ENCODE data around the gene SGK1.
"Not testable (repeated sequence)": the region's sequence is repeated elsewhere in the genome, so short reads cannot be mapped to it uniquely, and the experiment has no call there.

Gene SGK1

DNA sequence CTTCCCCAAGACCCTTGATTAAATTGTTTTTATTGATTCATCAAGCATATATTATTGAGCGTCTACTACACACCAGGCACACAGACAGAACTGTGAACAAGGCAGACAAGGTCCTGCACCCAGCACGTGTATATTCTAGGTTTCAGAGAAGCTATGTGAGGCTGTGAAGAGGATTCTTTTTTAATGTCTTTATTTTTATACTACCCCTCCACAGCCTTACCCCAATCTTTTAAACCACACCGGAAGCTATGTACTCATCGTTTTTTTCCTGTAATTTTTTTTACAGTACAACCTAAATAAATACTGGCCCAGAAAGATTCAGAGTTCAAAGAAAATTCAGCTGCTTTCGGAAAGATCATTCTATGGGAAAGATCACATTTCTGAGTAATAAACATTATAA is 10.0 kb downstream of the SGK1 start:
- DNase-seq (ENCODE audit: extremely low read depth in 1 of 2, low read depth in 1 of 2) = no peak

DNA sequence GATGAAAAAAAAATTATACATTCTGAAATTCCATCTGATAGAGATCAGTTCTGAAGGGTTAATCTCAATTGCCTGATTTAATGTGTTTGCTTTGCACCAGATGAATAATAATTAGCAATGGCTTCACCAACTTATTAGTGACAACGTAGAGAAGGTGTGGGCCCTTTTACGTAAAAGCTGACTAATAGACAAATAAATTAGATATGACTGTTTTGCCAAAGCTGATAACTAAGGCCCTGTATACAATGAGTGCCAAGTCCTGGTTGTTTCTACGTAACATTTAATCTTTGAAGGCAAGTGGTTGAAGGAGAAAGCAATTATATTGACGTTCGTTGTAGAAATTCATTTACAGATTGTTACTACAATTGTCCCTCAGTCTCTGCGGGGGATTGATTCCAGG is 10.8 kb downstream of the SGK1 start:
- DNase-seq (ENCODE audit: extremely low read depth in 1 of 2, low read depth in 1 of 2) = no peak

DNA sequence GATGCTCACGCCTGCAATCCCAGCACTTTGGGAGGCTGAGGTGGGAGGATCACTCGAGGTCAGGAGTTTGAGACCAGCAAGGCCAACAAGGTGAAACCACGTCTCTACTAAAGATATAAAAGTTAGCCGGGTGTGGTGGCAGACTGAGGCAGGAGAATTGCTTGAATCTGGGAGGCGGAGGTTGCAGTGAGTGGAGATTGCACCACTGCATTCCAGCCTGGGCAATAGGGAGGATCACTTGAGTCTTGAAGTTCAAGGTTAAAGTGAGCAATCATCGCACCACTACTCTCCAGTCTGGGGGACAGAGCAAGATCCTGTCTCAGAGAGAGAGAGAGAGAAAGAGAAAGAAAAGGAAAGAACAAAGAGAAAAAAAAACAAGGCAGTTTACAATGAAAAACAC is 13.5 kb downstream of the SGK1 start:
- DNase-seq (ENCODE audit: extremely low read depth in 1 of 2, low read depth in 1 of 2) = not testable (repeated sequence)

DNA sequence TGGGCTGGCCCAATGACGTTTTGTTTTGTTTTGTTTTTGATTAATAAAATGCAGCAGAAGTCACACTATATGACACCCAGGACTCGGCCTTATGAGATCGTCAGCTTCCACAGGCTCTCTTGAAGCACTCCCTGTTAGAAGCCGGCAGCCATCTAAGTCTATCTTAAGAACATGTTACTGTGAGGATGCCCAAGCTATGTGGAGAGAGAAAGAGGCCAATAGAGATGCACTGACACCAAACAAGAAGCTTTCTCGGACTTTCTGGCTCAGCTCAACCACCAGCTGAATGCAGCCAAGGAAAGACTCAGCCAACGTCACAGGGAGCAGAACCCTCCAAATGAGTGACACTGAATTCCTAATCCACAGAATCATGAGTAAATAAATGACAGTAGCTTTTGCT is 14.0 kb downstream of the SGK1 start:
- DNase-seq (ENCODE audit: extremely low read depth in 1 of 2, low read depth in 1 of 2) = no peak

DNA sequence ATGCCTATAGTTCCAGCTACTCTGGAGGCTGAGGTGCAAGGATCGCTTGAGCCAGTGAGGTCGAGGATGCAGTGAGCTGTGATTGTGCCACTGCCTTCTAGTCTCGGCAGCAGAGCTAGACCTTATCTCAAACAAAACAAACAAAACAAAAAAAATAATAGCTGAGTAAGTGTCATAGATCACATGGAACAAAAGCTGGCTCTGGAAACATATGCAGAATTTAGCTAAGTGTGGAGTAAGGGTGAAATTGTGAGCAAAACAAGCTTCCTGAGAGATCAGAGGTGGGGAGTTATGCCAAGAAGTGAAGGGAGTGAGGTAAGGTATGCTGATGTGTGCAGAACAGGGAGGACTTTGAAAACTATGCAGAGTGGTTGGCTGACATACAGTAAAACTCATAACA is 18.7 kb downstream of the SGK1 start:
- DNase-seq (ENCODE audit: extremely low read depth in 1 of 2, low read depth in 1 of 2) = no peak

DNA sequence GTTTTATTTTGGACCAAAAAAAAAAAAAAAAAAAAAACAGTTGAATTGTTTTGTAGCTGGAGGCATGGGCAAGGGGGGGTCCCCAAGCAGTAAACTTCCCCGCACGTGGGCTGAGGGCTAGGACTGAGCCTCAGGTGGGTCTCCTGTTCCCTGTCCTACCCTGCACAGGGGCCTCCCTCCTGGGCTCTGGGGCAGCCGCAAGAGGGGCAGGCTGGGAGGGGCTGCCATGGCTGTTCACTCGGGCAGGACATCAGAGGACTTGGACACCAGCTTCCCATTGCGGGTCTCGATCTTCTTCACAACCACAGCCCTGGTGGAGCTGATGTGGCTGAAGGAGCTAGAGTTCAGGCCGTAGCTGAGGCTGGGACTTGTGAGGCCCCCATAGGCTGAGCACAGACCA is 21.1 kb downstream of the SGK1 start:
- no peak for DNase-seq (ENCODE audit: extremely low read depth in 1 of 2, low read depth in 1 of 2)

DNA sequence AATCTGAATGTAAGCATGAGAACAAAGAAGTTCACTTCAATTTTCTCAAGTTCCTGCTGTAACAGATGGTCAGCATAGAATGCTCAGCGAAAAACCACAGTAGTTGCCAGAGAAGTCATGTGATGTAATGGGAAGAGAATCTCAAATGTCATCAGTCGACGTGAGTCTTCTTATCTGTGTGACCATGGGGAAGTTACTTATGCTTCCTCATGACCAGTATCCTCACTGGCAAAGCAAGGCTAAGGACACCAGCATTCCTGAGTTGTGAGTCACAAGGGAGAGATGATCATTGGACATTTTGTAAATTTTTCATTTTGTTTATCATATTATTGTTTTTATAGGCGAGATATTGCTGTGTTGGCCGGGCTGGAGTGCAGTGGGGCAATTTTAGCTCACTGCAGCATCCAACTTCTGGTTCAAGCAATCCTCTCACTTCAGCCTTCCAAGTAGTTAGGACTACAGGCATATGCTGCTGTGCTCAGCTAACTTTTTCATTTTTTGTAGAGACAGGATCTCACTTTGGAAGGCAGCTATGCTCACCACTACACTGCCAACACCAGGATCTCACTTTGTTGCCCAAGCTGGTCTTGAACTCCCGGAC is 21.9 kb downstream of the SGK1 start:
- DNase-seq (ENCODE audit: extremely low read depth in 1 of 2, low read depth in 1 of 2) = no peak

DNA sequence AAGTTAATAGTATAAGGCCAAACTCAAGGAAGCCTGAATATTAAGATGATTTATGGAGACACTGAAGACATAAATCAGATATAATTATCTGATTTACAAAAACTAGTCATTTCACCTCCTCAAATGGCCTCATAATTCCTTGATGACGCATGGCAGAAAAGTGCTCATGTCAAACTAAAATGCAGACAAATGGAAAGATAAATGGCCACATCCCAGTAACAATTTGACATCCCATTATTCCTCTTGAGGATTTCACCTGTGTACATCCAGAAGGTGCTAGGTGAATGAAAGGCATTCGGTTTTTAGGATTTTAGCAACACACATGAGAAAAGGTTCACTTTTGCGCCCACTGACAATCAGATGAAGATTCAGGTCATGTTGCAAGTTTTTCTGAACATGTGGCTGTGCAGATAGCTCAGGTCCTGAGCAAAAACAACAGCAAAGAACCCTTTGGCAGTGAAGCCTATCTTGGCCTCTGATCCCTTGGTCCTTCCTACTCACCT is 24.2 kb downstream of the SGK1 start:
- DNase-seq (ENCODE audit: extremely low read depth in 1 of 2, low read depth in 1 of 2) = no peak

DNA sequence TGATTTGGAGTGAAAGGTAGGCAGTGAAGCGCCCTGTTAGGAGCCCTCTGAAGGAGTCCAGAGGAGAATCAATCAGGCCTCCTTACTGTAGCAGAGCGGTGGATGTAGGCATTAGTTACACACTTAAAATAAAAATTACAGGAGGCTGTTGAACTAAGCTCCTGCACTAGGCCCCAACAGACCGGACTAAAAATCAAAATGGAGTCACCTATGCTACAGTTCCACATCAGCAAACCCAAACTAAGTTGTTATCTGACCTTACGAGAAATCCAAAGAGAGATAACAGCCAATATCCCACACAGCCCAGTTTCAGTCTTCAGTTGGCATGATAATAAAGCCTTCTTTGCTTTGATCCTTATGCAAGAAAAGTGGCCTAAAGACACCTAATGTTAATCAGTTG is 26.8 kb downstream of the SGK1 start:
- DNase-seq (ENCODE audit: extremely low read depth in 1 of 2, low read depth in 1 of 2) = no peak

DNA sequence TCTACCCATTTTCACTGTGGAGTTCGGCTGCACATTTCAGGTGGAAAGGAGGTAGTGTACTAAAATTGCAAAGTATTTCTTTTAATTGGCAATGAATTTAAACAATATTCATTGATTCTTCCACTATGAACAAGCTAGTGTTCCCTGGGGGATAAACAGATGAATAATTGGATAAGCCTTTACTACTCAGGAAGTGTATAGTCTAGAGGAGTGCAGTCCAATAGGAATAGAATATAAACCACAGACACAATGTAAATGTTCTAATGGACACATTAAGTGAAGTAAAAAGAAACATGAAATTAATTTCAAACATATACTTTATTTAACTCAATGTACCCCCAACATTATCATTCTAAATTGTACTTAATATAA is 28.7 kb downstream of the SGK1 start:
- no peak for DNase-seq (ENCODE audit: extremely low read depth in 1 of 2, low read depth in 1 of 2)

DNA sequence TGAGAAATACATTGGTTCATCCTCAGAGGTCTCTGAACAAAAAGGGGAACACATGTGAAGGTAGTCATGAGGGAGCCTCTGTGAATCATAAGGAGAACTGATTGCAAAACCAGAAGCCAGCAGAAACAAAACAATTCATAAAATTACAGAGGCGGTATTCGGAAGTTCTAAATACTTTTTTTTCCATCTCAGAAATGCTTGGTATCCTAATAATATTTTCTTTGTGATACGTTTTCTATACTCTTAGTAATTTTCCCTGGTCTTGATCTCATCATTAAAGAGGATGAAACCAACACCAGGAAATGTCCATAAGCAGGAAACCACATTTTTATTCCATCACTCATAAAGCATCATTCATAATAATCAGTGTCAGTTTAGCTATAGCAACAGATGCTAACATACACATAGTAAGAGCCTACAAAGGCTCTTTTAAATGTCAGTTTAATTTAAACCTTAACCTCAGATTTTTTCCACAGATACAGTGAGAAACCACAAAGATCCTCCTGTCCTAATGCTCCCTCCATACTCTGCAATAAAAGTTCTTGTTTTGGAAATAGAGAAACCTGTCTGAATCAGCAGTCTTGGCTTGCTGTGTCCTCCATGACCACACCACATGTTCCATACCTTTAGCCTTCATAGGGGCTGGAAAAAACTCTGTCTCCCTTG is 29.2 kb downstream of the SGK1 start:
- DNase-seq (ENCODE audit: extremely low read depth in 1 of 2, low read depth in 1 of 2) = no peak

DNA sequence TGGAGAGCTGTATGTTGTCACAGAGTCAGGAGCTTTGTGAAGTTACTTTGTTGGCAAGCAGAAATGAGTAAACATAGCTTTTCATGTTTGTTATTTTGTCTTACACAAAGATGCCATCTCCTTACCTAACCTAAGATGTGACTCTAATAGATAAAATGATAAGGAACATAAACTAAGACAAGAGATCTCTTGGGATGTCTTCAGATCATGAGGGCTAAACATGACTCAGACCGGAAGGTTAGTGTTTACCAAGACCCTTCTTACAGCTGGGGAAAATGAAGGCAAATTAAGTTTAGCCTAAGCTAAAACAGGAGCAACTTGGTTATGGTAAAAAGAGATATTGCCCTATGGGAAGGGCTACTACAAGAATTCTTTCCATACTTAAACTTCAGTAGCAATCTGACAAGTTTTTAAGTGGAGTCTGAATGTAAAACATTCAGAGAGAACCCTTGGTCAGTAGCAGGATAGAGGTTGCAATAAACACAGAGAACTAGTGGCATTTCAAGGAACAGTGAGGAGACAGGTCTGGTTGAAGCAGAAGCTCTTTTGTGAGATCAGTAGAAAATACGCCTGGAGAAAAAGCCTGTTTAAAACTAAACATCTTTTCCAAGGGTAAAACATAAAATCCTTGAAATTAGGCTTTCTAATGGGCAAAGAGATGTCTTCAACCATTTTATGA is 29.9 kb downstream of the SGK1 start:
- no peak for DNase-seq (ENCODE audit: extremely low read depth in 1 of 2, low read depth in 1 of 2)

DNA sequence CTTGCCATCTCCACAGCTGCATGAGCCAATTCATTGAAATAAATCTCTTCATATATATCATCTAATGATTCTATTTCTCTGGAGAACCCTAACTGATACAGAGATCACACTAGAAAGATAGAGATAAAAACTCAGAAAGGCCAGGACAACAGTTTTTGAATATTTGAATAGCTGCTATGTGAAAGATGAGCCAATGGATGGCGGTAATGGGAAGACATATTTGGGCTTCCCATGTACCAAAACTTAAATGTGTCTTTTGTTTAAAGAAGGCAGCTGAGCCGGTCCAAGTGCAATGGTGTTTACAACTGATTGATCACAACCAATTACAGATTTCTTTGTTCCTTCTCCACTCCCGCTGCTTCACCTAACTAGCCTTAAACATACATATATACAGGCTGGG is 35.1 kb downstream of the SGK1 start:
- DNase-seq (ENCODE audit: extremely low read depth in 1 of 2, low read depth in 1 of 2) = no peak

DNA sequence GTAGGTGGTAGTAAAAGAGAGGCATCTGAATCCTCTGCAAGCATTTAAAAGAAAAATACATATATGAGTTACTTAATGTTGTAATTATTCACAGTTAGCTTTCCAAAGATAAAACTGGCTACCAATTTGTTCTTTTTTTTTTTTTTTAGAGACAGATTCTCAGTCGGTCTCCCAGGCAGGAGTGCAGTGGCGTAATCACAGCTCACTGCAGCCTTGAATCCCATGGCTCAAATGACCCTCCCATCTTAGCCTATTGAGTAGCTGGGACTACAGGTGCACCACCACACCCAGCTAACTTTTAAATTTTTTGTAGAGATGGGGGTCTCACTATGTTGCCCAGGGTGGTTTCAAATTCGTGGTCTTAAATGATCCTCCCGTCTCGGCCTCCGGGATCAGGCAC is 36.5 kb downstream of the SGK1 start:
- DNase-seq (ENCODE audit: extremely low read depth in 1 of 2, low read depth in 1 of 2) = no peak

DNA sequence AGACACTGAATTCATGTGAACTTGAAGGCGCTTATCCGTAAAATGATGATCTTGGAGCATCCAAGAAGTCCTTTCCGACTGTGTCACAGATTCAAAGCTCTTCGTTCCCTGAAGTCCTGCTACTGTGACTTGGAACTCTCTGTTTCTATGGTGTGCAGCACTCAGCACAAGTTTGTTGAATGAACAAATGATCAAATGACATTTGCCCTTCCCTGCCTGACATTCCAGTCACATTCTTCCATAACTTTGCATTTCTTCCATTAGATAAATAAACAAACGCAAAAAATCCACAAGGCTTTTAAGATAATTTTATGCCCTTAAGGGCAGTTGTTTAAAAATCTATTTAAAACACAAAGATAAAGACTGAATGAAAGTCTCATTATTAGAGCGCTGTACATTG is 39.9 kb downstream of the SGK1 start:
- no peak for DNase-seq (ENCODE audit: extremely low read depth in 1 of 2, low read depth in 1 of 2)

DNA sequence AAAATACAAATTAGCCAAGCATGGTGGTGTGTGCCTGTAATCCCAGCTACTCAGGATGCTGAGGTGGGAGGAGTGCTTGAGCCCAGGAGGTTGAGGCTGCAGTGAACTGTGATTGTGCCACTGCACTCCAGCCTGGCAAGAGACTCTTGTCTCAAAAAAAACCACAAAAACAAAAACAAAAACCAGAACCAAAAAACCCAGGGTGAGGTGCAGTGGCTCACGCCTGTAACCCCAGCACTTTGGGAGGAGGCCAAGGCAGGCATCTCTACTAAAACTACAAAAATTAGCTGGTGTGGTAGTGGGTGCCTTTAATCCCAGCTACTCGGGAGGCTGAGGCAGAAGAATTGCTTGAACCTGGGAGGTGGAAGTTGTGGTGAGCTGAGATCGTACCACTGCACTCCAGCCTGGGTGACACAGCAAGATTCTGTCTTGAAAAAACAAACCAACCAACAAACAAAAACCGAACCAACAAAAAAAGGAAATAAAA is 41.0 kb downstream of the SGK1 start:
- DNase-seq (ENCODE audit: extremely low read depth in 1 of 2, low read depth in 1 of 2) = not testable (repeated sequence)

DNA sequence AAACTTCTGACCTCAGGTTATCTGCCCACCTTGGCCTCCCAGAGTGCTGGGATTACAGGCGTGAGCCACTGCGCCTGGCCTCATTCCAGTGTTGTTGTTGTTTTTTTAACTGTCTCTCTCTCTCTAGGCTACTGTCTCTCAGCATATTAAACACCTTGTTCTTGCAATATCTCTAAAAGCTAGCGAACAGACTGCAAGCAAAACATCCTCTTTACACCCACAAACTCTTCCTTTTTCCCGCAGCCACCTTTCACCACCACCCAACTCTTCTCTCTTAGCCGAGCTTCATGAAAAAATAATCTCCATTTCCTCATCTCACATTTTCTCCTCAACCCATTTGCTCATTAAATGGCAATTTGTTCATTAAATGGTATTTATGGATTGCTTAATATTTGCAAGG is 45.5 kb downstream of the SGK1 start:
- no peak for DNase-seq (ENCODE audit: extremely low read depth in 1 of 2, low read depth in 1 of 2)

DNA sequence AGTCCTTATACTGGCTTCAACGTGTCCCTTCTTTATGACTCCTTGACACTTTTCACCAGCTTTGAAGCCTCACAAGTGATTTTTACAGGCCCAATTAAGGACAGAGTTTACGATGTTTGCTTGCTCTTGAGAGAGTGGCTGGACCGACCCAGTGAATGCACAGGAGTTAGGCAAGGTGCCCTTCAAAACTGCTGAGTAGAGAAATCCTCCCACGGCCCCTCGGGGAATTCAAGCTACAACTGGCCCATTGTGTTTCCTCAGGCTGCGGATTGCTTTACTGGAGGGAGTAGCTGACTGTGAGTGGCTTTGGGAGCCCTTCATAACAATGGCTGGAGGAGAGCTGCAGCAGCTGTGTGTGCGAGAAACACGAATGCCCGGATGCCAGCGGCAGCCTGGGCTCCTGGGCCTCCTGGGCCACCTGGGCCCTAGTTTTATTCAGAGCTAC is 50.0 kb downstream of the SGK1 start:
- DNase-seq (ENCODE audit: extremely low read depth in 1 of 2, low read depth in 1 of 2) = no peak

DNA sequence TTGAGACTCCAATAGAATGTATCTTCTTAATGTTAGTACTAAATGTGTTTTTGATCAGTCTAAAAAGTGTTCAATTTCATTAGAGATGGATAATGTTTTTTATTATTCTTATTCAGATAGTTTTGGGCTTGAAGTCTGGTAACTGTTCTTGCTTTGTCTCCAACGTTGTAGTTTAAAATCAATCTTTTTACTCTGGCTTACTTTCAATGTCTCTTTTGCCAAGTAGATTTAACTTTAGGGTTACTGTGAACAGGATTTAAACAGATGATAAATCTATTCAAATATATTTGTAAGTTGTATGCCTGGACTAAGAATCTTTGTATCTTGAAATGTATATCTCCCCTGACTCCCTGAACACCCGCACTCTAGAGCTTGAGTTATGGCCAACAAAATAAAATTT is 51.1 kb downstream of the SGK1 start:
- DNase-seq (ENCODE audit: extremely low read depth in 1 of 2, low read depth in 1 of 2) = no peak

DNA sequence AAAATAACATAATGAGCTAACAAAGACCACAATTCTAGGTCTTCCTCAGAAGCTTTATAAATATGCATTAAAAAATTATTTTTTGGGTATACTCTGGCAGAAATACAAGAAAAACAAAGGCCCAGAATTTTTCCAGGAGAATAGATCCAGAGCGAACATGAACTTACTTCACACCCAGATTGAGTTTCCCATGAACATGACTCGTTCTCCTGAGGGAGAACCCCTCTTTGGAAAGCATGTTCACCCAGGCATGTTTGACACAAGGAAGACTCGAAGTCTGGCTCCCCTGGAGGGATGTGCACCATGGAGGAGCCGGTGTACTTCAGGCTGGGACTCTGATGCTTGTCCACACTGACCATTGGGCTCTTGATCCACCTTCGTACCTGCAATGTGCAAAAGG is 56.1 kb downstream of the SGK1 start:
- no peak for DNase-seq (ENCODE audit: extremely low read depth in 1 of 2, low read depth in 1 of 2)

DNA sequence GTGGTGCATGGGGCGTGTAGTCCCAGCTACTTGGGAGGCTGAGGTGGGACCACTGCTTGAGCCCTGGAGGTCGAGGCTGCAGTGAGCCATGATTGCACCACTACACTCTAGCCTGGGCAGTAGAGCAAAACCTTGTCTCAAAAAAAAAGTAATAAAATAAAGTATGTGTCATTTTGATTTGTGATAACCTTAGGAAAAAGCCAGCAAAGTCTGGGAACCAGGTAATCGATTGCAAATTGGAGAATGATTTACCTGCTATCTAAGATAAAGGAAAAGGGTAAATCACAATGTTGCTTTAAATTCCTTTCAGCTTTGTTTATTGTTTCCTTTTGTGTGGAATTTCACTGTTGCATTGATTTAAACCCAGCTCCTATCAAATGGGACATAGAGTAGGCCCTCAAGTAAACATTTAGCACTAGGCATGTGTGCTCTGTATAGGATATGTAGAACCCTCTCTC is 59.0 kb downstream of the SGK1 start:
- no peak for DNase-seq (ENCODE audit: extremely low read depth in 1 of 2, low read depth in 1 of 2)

DNA sequence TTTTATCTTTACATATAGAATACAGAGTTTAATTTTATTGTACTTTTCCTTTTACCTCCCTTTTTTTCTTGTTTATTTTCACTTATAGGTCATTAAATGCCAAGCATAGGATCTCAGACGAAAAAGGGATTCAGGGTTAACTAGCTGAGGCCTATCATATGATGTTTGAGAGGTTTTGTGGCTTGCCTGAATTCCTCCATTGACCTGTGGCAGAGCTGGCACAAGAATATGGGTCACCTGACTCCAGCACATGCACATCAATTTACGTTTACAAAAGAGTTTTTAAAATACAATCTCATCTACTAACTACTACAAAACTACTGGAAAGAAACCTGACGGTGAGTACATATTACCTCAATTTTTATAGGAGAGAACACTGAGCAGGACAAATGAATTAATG is 60.4 kb downstream of the SGK1 start:
- no peak for DNase-seq (ENCODE audit: extremely low read depth in 1 of 2, low read depth in 1 of 2)

Measured in stimulated activated CD8-positive, alpha-beta memory T cell treated with anti-CD3 and anti-CD28 coated beads, Interleukin-7, amount 100 ng/mL, for 48 hours (primary cell).